GM19193 (cell line): ENCODE measurements around the gene KIAA1143.

ENCODE experiments used
- POLR2A ChIP-seq: IDR thresholded peaks from 4 replicates; pipeline ENCODE4 v1.6.1; 2011; ENCODE audit not compliant: insufficient read depth, insufficient read length; ENCODE audit errors: extremely low read depth

Gene KIAA1143

GRCh38 chr3:44761424-44762169, at the start of gene KIAA1143, which contains the start of gene KIF15:
Gene KIAA1143 (minus strand): TSS chr3:44761619. CDS start chr3:44761602, 17 bp downstream.
Gene KIF15 (plus strand): TSS chr3:44761794. CDS start chr3:44761866, 72 bp downstream.
- TF ChIP-seq POLR2A = peak; percentile 80

DNA sequence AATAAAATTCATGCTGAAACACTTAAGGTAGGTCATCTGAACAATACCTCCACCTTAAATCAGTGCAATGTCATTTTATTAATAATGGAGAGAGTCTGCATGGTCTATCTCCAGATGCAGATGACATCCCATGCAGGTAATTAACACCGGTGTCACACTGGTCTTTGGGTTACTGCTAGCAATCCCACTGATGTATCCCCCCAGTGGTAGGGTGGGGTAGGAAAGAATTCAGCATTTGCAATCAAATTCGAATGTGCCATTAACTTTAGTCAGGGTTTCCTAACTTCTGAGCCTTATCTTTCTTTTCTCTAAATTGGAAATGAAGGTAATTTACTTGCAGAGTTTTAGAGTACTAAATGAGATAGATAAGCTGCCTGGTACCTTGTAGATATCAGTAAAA, 44.5 kb upstream of the KIAA1143 start:
- TF ChIP-seq POLR2A = no peak

DNA sequence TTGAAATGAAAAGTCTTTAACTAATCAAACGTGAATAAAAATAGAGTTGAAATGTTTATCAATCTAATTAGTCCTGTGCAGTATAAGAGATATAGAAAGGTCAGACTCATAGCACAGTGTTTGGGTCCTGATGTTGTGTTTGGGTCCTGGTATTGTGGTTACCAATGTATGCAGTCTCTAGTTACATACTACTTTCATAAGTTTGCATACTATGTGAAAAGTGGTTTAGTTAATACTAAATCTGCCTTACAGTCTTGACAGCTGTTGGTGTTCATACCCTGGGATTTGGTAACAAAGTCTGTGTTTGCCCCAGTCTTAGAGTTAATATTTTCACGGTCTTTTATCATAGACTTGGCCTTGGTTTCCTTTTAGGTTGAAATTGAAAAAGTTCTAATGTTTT, 41.9 kb upstream of the KIAA1143 start:
- TF ChIP-seq POLR2A = no peak

- no peak for TF ChIP-seq POLR2A
These were observed 40.6 kb upstream of the KIAA1143 start for GRCh38 chr3:44802011-44802410.

DNA sequence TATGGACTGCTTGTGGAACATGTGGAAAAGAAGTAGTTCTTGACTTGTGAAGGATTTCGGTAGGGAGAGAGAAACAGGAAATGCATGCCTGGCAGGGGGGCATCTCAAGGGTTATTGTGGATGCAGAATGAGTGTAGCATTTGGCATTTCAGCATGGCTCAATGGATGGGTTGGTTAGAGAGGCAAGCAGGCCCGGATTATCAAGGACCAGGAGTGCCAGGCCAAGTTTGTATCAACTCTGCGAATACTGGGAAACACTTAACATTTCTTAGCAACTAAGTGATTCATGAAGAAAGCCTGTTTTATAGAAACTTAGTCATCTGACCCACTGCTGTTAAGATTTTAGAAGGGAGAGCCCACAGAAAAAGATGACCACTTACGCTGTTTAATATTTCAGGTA, 33.8 kb upstream of the KIAA1143 start:
- TF ChIP-seq POLR2A = no peak

GRCh38 chr3:44782891-44783290, 21.5 kb upstream of the KIAA1143 start:
- TF ChIP-seq POLR2A = no peak

DNA sequence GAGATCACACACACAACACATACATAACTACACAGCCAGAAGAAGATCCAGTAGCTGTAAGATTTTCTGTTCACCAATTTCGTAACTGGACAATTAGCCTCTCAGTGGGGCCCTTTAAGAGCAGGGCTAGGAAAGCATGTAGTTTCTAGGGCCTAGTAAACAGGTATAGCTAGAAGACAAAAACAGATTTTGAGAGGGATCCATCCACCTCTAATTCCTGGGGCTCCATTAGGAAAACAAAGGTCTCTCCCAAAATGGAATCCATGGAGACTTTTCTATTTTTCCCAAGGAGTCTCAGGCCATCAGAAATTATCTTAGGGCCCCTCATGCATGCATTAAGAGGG, 10.7 kb upstream of the KIAA1143 start:
- TF ChIP-seq POLR2A = no peak

DNA sequence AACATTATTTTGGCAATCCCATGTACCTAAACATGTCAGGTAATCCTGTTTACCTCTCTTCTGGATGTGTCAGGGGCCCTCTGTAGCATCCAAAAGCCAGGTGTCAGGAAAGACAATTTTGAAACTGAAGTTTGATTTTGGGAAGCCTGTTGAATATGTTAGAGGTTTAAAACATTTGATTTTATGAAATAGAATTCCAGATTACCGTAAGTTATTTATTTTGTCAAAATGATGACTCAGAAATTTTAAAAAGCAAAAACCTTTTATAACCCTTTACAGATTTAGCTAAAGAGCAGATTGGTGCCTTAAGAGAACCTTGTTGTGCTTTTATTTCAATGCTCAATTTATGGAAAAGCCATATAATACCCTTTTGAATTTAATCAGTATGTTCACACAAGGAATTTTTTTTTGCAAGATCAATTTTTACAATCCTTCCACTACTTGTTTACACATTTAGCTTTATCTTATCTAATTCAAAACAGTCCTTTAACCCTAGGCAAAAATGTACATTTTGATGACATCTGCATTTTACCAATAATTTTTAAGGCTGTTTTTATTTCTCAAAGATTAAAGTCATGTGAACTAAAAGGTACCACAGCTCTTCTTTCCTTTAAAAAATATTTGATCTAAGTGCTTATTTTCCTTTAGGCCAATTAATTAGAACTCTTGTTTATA, 10.1 kb upstream of the KIAA1143 start:
- TF ChIP-seq POLR2A = no peak

DNA sequence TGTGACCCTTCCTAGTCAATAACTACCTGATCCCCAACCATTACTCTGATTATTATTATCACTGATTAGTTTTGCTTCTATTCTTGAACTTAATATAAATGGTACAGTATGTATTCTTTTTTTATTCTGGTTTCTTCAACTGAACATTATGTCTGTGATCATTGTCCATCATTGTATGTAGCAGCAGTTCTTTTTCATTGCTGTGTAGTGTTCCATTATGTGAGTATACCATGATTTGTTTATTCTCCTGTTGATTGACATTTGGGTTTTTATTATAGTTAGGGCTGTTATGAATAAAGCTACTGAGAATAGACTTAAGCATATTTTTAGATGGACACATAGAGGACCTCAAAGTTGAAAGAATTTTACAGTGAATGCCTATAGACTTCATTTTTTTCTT, 2.8 kb upstream of the KIAA1143 start:
- no peak for TF ChIP-seq POLR2A

- TF ChIP-seq POLR2A = no peak
These were observed 1.3 kb upstream of the KIAA1143 start for GRCh38 chr3:44762690-44763089.

- no peak for TF ChIP-seq POLR2A
These were observed 805 bp upstream of the KIAA1143 start for GRCh38 chr3:44762170-44762677.

GRCh38 chr3:44761101-44761423, 357 bp downstream of the KIAA1143 start:
- no peak for TF ChIP-seq POLR2A

GRCh38 chr3:44734646-44735168, 26.7 kb downstream of the KIAA1143 start:
- no peak for TF ChIP-seq POLR2A

DNA sequence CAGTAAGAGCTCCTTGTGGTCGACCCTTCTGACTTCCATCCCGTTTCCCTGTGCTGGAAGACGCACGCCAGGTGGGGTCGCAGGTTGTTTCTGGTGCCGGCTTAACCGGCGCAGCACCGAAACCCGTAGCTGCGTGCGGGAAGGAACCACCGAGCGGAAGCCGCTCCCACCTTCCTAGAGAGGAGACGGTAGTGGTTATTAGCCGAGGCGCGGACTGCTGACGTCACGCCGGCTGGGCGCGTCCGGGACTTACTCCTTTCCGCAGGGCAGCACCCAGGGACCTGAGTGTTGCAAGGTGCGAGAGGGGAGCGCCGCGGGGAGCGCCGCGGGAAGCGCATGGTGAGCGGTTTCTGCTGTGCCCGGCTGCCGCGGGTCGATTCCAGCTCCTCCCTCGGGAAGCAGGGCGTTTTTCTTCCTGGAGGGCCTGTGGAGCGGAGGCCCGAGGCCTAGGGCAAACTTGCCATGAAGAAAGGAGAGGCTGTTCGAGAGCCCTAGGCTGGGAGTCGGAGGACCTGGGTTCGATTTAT, 32.0 kb downstream of the KIAA1143 start, which contains the start of gene ZNF501:
TSS of gene ZNF501 (plus strand) at position 252 of the 527 bp plus-strand sequence. CDS start 4,787 bp downstream, outside the sequence.
- peak; percentile 55 for TF ChIP-seq POLR2A

DNA sequence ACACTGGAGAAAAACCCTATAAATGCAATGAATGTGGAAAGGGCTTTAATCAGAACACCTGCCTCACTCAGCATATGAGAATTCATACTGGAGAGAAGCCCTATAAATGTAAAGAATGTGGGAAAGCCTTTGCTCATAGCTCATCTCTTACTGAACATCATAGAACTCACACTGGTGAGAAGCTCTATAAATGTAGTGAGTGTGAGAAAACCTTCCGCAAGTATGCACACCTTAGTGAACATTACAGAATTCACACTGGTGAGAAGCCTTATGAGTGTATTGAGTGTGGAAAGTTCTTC, 39.4 kb downstream of the KIAA1143 start:
- TF ChIP-seq POLR2A = no peak
